GM21390 (cell line): ENCODE results near the gene SETD4.
"Not testable (repeated sequence)": the region's sequence is repeated elsewhere in the genome, so short reads cannot be mapped to it uniquely, and the experiment has no call there.

ENCODE experiments used
- ATAC-seq: cut with Tn5 transposase; IDR thresholded peaks from one replicate; pipeline ENCODE4 v1.9.1; 2021; ENCODE audit not compliant: unreplicated experiment

SETD4 gene, protein sequence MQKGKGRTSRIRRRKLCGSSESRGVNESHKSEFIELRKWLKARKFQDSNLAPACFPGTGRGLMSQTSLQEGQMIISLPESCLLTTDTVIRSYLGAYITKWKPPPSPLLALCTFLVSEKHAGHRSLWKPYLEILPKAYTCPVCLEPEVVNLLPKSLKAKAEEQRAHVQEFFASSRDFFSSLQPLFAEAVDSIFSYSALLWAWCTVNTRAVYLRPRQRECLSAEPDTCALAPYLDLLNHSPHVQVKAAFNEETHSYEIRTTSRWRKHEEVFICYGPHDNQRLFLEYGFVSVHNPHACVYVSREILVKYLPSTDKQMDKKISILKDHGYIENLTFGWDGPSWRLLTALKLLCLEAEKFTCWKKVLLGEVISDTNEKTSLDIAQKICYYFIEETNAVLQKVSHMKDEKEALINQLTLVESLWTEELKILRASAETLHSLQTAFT

DNA sequence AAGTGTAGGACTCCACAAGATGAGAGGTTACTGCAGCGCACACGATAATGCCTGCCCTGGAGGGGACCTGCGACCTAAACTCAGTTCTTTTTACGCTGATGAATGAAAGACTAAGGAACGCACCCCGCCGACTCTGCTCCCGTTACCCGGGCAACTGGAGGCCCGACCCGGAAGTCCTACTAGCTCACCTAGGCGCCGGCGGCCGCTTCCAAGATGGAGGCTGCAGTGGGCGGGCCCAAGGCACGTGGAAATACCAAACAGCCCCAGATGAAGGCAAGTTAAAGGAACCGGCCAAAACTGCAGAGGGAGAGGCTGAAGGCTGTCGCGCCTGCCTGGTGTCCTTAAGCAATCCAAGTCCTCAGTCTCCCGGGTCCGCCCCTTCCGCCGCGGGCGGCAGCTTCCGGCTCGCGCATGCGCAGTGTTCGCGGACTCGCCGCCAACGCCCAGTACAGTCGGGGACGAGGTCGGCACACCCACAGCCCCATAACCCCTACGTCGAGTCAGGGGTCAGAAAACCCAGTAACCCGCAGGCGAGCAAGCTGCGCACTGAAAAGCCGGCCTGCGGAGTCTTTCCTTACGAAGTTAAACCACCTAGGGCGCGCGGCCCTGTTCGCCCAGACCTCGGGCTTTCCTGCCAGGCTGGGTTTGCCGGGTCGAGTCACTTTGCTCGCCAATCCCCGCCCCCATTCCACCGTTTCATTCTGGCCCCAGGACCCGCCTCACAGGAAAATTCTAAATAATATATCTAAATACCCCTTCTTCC lies at the start of gene SETD4:
Gene SETD4, minus strand, starts transcription at position 368 of the 763 bp plus-strand sequence. CDS start 1,638 bp downstream, outside the sequence.
- ATAC-seq = peak; percentile 88

DNA sequence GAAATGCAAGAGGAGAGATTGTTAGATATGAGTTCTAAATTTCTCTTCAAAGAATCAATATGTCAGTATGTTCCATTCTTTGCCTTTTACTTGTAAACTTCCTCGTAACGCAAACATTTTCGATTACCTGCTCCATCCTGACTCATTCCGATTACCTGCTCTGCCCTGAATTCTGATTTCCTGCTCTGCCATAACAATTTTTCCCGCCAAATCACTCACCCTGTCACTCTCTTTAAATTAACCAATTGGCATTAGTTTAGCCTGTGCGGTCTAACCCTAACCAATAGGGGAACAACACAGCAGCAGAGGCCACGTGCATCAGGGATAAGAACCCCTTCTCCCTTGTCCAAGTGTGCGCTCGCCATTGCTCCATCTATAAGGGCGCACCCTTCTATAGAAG lies 49.5 kb upstream of the SETD4 start:
- no peak for ATAC-seq

DNA sequence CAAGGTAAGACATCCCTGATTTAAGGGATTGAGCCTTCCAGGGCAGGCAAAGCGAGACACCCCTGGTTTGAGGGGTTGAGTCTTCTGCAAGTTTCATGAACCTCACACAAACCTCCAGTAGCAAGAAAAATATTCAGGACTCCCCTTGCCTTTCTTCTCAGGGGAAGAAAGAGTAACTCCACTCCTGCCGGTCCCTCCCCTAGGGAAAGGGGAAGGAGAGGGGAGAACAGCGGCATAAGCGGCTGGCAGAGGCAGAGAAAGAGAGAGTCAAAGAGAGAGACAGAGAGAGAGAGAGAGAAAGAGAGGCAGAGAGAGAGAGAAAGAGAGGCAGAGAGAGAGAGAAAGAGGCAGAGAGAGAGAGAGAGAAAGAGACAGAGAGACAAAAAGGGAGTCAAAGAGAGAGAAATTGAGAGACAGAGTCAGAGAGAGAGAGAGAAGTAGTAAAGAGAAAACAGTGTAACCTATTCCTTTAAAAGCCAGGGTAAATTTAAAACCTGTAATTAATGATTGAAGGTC lies 45.1 kb upstream of the SETD4 start:
- ATAC-seq = no peak

DNA sequence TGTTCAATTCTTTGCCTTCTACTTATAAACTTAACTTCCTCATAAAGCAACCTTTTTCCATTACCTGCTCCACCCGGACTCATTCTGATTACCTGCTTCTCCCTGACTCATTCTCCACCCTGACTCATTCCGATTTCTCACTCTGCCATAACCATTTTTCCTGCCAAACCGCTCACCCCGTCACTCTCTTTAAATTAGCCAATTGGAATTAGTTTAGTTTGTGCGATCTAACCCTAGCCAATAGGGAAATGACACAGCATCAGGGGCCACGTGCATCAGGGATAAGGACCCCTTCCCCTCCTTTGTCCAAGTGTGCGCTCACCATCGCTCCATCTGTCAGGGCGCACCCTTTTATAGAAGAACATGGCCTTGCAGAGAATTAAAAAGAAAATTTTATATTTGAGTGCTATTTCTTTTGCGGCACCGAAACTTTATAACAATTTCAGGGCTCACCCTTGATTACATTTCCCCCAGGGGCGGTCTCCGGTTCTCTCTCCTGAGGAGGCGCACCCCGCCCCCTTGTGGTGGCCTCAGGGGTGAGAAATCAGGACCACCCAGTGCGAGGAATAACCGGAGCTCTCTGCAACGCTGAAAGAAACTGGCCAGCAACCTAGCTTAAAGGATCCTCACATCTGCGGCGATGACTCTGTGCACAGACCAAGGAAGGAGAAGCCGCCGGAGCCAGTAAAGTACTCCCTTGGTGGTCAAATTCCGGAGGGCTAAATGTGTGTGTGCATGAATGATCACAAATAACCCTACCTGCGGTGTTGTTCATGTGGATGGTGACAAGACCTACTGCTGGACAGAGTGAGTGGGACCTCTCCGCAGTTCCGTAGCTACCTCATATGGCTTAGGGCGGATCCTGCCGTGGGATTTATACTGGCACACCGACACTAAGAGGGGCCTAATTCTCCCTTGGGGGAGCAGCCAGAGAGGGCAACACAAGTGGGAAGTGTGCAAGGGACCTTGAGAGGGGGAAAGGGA lies 44.3 kb upstream of the SETD4 start:
- no peak for ATAC-seq

DNA sequence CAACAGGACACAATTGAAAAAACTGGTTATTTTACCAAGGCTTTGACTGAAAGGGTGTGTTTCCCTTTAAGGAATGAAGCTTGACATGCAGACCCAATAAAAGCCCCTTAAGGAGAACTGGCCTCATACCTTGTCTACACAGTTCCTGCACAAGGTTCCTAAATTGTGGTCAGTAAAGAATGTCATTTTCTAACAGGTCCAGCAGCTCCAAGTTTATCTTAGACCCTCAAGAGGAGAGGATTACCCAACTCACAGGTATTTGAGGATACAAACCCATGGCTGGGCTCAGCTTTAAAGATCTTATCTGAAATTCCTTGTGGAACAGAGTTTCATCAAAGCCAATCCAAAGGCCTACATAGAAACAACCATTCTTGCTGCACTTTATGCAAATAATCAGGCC lies 43.1 kb upstream of the SETD4 start:
- ATAC-seq = no peak

DNA sequence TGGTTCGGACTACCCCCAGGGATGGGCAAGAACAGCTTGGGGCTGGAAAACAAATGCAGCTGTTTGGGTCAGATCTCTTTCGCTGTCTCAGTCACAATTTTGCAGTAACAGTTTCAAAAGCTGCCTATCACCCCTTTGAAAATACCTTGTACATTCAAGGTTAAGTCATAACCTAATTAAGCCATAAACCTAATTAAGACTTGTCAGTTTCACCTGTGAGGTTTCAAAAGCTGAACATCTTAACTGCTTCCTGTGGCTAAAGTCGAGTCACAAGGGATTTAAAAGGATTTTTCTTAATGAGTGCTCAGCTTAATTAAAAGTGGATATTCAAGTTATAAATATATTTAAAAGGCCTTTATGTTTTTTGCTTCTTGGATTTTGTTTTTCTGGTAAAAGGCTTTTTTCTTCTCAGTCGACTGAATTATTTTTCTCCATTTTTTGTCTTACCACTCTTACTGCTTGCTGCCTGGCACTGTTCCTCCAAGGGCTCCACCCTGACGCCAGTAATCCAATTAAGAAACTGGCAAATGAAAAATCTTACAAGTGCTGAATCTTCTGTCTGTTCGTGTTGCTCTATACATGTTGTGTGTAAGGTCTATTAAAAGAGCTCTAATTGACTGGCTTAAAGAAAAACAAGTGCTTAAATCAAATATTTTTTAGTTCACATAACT lies 40.8 kb upstream of the SETD4 start:
- ATAC-seq = no peak

DNA sequence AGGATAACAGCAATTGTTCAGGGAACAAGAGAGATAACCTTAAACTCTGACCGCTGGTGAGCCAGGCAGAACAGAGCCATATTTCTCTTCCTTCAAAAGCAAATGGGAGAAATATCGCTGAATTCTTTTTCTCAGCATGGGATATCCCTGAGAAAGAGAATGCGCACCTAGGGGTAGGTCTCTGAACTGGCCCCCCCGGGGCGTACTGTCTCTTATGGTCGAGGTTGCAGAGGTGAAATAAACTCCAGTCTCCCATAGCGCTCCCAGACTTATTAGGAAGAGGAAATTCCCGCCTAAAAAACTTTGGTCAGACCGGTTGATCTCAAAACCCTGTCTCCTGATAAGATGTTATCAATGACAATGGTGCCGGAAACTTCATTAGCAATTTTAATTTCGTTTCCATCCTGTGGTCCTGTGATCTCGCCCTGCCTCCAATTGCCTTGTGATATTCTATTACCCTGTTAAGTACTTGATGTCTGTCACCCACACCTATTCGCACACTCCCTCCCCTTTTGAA lies 39.4 kb upstream of the SETD4 start:
- not testable (repeated sequence) for ATAC-seq

DNA sequence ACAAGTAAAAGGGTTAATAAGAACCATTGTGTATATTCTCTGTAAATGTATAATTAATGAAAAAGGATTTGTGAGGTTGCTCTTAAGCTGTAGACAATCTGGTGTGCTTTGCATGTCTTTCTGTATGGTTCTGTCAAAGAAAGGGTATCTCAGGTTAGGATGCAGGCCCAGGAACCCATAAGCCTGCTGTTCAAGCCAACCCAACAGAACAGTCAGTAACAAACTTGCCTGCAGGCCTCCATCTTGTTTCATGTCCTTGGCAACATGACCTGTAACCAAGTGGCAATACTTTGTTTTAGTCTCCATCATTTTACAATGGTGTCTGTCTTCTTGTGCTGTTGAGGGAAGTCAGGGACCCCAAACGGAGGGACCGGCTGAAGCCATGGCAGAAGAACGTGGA lies 38.7 kb upstream of the SETD4 start:
- ATAC-seq = no peak

DNA sequence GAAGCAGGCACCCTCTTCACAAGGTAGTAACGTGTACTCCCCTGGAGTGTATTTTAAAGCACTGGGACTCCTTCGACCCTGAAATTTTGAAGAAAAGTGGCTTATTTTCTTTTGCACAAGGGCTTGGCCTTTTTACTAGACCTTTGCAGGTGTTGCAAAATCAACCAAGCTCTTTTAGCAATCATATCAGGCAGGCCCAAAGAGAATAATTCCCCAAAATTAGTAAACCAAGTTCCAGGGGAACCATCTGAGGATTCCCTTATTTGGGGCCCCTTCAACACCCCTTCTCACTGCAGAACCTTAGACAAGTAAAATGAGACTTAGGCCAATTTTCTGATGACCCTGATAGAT lies 37.8 kb upstream of the SETD4 start:
- no peak for ATAC-seq

DNA sequence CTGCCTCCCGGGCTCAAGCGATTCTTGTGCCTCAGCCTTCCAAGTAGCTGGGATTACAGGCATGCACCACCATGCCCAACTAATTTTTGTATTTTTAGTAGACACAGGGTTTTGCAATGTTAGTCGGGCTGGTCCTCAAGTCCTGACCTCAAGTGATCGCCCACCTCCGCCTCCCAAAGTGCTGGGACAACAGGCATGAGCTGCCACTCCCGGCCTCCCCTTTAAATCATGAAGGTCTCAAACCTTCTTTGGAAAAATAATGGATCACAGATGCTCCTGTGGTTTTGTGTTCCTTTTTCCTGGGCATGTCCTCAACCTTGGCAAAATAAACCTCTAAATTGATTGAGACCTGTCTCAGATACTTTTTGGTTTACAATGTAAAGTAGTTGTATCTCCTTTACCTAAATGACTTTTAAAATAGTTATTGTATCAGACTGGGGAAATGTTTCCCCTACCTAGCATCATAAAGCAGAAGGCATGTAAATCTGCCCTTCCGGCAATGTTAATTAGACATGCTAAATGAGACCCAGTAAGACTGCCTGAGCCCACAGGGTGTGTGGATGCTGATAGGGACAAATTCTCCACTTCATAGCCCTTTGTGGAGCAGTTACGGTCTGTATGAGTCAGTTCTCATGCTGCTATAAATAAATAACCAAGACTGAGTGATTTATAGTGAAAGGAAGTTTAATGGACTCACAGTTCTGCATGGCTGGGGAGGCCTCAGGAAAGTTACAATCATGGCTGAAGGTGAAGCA lies 37.3 kb upstream of the SETD4 start:
- no peak for ATAC-seq

DNA sequence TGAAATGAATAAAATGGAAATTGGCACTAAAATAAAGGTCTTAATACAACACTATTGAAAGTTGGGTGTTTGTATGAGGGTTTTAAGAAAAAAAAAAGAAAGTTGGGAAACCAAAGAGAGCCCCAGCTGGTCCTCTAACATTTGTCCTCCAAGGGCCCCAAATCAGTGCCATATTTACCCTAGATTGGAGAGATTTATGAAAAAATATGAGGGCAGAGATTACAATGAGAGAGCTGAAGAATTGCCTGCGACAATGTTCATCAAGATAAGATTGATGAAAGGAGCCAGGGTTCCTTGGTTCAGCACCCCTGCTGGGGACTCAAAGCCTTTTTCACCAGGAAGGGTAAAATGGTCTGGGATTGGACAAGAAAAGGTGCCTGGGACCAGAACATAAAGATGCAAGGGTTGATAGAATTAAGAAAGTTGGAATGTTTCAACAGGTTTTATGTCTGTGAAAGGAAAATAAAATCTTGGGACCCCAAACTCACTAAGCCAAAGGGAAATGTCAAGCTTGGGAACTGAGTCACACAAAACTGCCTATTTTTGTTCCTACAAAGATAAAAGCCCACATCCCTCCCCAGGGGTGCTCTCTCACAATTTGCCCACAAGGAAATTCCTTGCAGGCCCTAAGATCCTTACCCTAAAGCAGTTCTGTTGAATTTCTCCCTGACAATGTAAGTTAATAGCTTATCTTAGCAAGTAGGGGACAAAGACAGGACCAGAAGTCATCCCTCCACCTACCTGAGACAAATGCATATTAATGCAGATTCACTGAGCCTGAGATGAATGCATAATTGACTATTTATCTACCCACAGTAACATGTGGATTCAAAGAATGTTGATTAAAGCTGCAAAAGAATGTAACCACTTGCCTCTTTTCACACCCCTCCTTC lies 36.3 kb upstream of the SETD4 start:
- ATAC-seq = no peak

DNA sequence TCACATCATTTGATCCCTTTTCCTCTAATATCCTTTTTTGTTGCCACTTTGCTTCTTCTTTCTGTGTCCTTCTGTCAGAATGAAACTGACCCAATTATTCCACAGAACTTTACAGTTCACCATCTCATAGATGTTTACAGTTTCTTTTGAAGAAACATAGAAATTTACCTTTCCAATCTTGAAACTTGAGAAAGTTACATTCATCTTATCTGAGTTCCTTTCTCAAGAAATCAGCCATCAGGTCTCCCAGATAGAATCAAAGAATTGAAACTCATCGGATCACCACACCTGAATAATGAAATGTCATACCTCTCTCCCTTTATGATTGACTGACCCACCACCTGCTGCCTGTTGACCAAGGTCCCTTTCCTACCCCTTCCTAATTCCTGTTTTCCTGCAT lies 33.2 kb upstream of the SETD4 start:
- no peak for ATAC-seq

DNA sequence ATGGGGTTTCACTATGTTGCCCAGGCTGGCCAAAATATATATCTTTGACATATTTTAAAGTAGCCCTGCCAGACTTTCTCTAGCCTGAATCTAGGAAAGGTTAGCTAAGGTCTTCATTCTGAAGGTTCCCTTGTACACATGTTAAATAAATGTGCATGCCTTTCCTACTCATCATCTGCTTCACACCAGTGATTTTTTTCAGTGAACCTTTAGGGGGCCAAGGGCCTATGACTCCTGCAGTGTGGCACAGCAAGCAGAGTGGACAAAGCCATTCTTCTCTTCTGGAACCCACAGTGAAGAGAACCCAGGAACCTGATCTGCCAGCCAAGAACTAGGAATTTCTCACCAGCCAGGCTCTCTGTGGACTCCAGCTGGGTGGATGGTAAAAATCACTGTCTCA lies 32.4 kb upstream of the SETD4 start:
- no peak for ATAC-seq

DNA sequence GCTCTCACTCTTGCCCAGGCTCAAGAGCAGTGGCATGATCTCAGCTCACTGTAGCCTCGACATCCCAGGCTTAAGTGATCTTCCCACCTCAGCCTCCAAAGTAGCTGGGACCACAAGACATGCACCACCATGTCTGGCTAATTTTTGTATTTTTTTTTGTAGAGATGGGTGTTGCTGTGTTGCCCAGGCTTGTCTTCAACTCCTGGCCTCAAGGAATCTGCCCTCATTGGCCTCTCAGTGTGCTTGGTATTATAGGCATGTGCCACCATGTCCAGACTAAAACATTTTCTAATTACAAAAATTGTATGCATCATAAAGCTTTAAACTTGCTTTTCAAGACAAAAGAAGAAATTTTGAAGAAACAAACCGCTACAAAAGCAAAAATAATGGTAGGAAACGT lies 29.6 kb upstream of the SETD4 start:
- ATAC-seq = no peak

DNA sequence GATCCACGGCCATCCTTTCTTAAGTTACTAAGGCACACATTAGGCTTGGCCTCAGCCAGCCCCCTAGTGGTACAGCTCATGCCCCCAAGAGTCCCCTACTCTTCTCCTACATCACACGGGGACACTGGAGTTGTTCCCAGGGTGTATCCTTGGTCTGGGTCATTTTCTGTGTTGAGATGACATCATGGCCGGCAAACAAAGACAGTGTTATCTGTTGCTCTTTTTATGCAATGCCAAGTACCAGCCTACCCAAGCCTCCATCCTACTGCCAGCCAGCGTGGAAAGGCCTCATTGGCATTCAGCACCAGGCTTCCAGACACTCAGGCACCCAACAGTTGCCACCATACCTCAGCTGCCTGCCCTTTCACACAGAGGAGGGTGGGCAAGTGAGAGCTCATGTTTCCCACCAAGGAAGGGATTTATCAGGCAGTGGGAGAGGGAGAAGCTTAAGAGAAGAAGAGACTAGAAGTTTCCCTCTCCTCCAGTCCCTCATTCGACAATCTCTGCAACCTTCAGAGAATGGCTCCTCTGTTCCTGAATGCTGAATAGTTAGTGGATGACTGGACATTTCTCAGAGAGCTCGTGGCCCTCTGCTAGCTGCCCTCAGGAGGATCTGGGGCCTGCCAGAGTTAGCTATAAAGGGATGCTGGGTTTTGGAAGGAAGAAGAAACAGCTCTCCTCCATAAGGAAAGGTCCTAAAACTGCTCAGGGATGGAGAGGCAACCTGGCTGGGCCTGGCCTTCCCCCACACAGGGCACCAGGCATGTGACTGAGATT lies 27.2 kb upstream of the SETD4 start:
- ATAC-seq = no peak

DNA sequence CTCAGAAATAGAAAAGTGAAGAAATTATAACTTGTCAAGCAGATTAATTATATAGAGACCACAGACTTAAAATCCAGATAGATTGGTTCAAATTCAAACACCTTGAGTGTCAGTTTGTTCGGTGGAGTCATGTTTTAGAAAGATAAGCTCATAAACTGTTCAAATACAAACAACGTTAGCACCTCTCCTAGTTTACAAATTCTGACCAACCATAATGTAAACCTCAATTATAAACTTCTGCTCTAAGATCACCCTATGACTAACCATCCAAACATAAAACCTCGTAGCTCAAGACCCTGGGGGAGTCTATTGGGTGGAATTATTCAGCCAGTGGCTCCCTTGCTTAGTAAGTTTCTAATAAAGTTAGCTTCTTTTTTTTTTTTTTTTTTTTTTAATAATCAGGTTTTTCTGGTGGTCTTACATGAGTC lies 21.9 kb upstream of the SETD4 start:
- ATAC-seq = no peak

DNA sequence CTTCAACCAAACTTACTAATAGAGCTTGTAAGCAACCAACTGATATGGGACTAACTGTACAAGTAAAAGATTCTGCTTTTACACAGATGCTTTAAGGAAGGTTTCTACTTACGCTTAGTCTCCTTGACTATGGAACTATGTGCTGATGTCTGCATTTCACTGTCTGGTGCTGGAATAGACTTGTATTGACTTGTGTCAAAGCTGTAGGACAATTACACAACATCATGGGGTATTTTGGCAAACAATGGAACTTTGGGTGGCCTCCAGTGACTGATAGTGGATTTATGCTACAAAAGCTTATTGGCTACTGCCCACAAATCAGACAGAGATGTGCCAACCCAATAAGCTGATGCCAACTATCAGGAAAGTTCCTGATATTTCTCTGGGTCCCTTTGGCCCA lies 20.1 kb upstream of the SETD4 start:
- ATAC-seq = no peak

DNA sequence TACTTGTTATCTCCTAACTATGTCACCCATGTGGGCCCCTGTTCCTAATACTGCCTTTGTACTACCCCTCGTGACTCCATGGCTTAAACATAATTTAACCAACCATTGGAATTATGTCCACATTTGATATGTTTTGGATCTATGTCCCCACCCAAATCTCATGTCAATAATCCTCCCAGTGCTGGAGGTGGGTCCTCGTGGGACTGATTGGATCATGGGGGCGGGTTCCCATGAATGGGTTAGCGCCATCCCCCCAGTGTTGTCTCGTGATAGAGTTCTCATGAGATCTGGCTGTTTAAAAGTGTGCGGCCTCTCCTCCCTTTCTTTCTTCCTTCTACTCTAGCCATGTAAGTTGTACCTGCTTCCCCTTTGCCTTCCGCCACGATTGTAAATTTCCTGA lies 19.3 kb upstream of the SETD4 start:
- ATAC-seq = no peak
